IMR-90 (cell line): ENCODE data around the gene HARS1. TPM values are rescaled to one million over a fixed set of nuclear protein-coding genes. Genes with fewer than 3 reads are reported as not detected.

ENCODE experiments used
- ATAC-seq: fragments of 200-7000 bp; cut with Tn5 transposase; 2 replicates; pipeline ENCODE4 v1.9.1; 2020; ENCODE audit warnings: low read depth, mild to moderate bottlenecking, moderate library complexity
- BruUV-seq: library from RNA; stranded (reverse); fragments of 400-500 nt; replicated peaks from 2 replicates; lab custom pipeline; 2021; lab: Mats Ljungman, UMichigan
- CTCF ChIA-PET: fragments of 300-600 bp; formaldehyde crosslinking; extraction: SDS; loops from one replicate; lab custom pipeline; 2021; ENCODE audit warnings: antibody characterized with exemption; lab: Yijun Ruan, JAX
- POLR2A ChIA-PET: fragments of 300-600 bp; sonication (Branson Sonifier 250); formaldehyde crosslinking; loops from one replicate; lab custom pipeline; 2022; ENCODE audit warnings: antibody characterized with exemption; ENCODE audit not compliant: unreplicated experiment; lab: Charles Lee
- DNase-seq: peaks from one replicate; pipeline ENCODE4 v3.0.0; 2013
- H2AFZ ChIP-seq: replicated peaks from 2 replicates; pipeline ENCODE3; 2013; ENCODE audit warnings: low read length, mild to moderate bottlenecking; ENCODE audit not compliant: poor library complexity
- H2AK5ac ChIP-seq: 2 replicates; pipeline ENCODE4 v1.6.1; 2013; ENCODE audit warnings: low read depth, low read length, inconsistent platforms
- H2AK9ac ChIP-seq: replicated peaks from 2 replicates; pipeline ENCODE3; 2013; ENCODE audit warnings: mild to moderate bottlenecking, low read depth, low read length, moderate library complexity; ENCODE audit not compliant: poor library complexity
- H2BK120ac ChIP-seq: 2 replicates; pipeline ENCODE4 v1.6.1; 2013; ENCODE audit warnings: low read depth, low read length, inconsistent platforms
- H2BK15ac ChIP-seq: 3 replicates; pipeline ENCODE4 v1.6.1; 2013; ENCODE audit warnings: low read depth, low read length, inconsistent platforms
- H2BK20ac ChIP-seq: 2 replicates; pipeline ENCODE4 v1.6.1; 2013; ENCODE audit warnings: low read depth, mild to moderate bottlenecking, inconsistent platforms, low read length, moderate library complexity
- H2BK5ac ChIP-seq: 2 replicates; pipeline ENCODE4 v1.6.1; 2013; ENCODE audit warnings: mild to moderate bottlenecking, low read depth, low read length, inconsistent platforms; ENCODE audit not compliant: poor library complexity, severe bottlenecking
- H3K14ac ChIP-seq: replicated peaks from 2 replicates; pipeline ENCODE4 v1.6.1; 2013; ENCODE audit warnings: low read depth, low read length, inconsistent platforms
- H3K18ac ChIP-seq: 2 replicates; pipeline ENCODE4 v1.6.1; 2013; ENCODE audit warnings: low read depth, low read length, control low read depth
- H3K23ac ChIP-seq: 2 replicates; pipeline ENCODE4 v1.6.1; 2013; ENCODE audit warnings: low read depth, low read length, inconsistent platforms
- H3K27ac ChIP-seq: 2 replicates; pipeline ENCODE4 v1.5.1; 2013; ENCODE audit warnings: mild to moderate bottlenecking, control low read depth, low read length; ENCODE audit not compliant: insufficient read depth
- H3K27me3 ChIP-seq: 2 replicates; pipeline ENCODE4 v1.6.1; 2013; ENCODE audit warnings: low read length; ENCODE audit not compliant: control insufficient read depth, insufficient read depth
- H3K36me3 ChIP-seq: 2 replicates; pipeline ENCODE4 v1.6.1; 2013; ENCODE audit warnings: low read length, mixed read lengths; ENCODE audit not compliant: control insufficient read depth, insufficient read depth
- H3K4ac ChIP-seq: 2 replicates; pipeline ENCODE4 v1.6.1; 2013; ENCODE audit warnings: low read depth, low read length, inconsistent platforms
- H3K4me1 ChIP-seq: 2 replicates; pipeline ENCODE4 v1.6.1; 2013; ENCODE audit warnings: low read length, mixed read lengths; ENCODE audit not compliant: control insufficient read depth, insufficient read depth
- H3K4me2 ChIP-seq: 2 replicates; pipeline ENCODE4 v1.6.1; 2013; ENCODE audit warnings: low read depth, mild to moderate bottlenecking, control low read depth, low read length, moderate library complexity
- H3K4me3 ChIP-seq: 2 replicates; pipeline ENCODE4 v1.5.1; 2013; ENCODE audit warnings: low read depth, mild to moderate bottlenecking, control low read depth, low read length, moderate library complexity; ENCODE audit not compliant: insufficient read depth
- H3K56ac ChIP-seq: 2 replicates; pipeline ENCODE4 v1.6.1; 2013; ENCODE audit warnings: low read length, inconsistent platforms; ENCODE audit not compliant: insufficient read depth; ENCODE audit errors: extremely low read depth
- H3K79me1 ChIP-seq, 2 experiments: 2 replicates each; pipeline ENCODE4 v1.6.1; 2013; ENCODE audit warnings: low read length in 2 of 2, inconsistent platforms in 1 of 2, low read depth in 1 of 2
- H3K9ac ChIP-seq: 2 replicates; pipeline ENCODE4 v1.6.1; 2013; ENCODE audit warnings: low read depth, low read length, control low read depth
- H3K9me1 ChIP-seq: 2 replicates; pipeline ENCODE4 v1.6.1; 2013; ENCODE audit warnings: low read length, inconsistent platforms; ENCODE audit not compliant: insufficient read depth
- H3K9me3 ChIP-seq: 2 replicates; pipeline ENCODE4 v1.6.1; 2013; ENCODE audit warnings: low read length; ENCODE audit not compliant: control insufficient read depth, insufficient read depth
- H4K20me1 ChIP-seq: 2 replicates; pipeline ENCODE4 v1.6.1; 2013; ENCODE audit warnings: low read length, inconsistent platforms; ENCODE audit not compliant: insufficient read depth
- H4K5ac ChIP-seq: 2 replicates; pipeline ENCODE4 v1.6.1; 2013; ENCODE audit warnings: mild to moderate bottlenecking, low read depth, low read length, control low read depth
- H4K8ac ChIP-seq, 2 experiments: 2 replicates each; pipeline ENCODE4 v1.6.1; 2013; ENCODE audit warnings: low read depth in 2 of 2, low read length in 2 of 2, control low read depth in 1 of 2, inconsistent platforms in 1 of 2
- H4K91ac ChIP-seq: 2 replicates; pipeline ENCODE4 v1.6.1; 2013; ENCODE audit warnings: low read depth, low read length, inconsistent platforms; ENCODE audit not compliant: insufficient read depth
- BHLHE40 ChIP-seq: fragments of 150-350 bp; IDR thresholded peaks from 2 replicates; pipeline ENCODE4 v1.6.1; 2016; ENCODE audit warnings: mild to moderate bottlenecking, low read depth, low read length
- CEBPB ChIP-seq: IDR thresholded peaks from 2 replicates; pipeline ENCODE4 v1.6.1; 2012; ENCODE audit warnings: low read depth, low read length, improper control_type of control experiment
- CHD1 ChIP-seq: IDR thresholded peaks from 2 replicates; pipeline ENCODE4 v1.6.1; 2012; ENCODE audit warnings: low read depth, low read length, improper control_type of control experiment
- FOS ChIP-seq: fragments of 150-350 bp; IDR thresholded peaks from 2 replicates; pipeline ENCODE4 v1.6.1; 2016; ENCODE audit warnings: low read depth, low read length
- MAFK ChIP-seq: IDR thresholded peaks from 2 replicates; pipeline ENCODE4 v1.6.1; 2012; ENCODE audit warnings: low read depth, low read length, improper control_type of control experiment
- MAZ ChIP-seq: IDR thresholded peaks from 2 replicates; pipeline ENCODE4 v1.6.1; 2012; ENCODE audit warnings: low read depth, mild to moderate bottlenecking, low read length, improper control_type of control experiment, moderate library complexity, borderline replicate concordance
- MXI1 ChIP-seq: IDR thresholded peaks from 2 replicates; pipeline ENCODE4 v1.6.1; 2012; ENCODE audit warnings: low read depth, mild to moderate bottlenecking, low read length, moderate library complexity, borderline replicate concordance
- NFE2L2 ChIP-seq: fragments of 150-350 bp; IDR thresholded peaks from 2 replicates; pipeline ENCODE4 v1.6.1; 2016; ENCODE audit warnings: low read depth, mild to moderate bottlenecking, low read length
- POLR2A ChIP-seq: IDR thresholded peaks from 2 replicates; pipeline ENCODE4 v1.6.1; 2012; ENCODE audit warnings: mild to moderate bottlenecking, low read depth, low read length
- RAD21 ChIP-seq: IDR thresholded peaks from 2 replicates; pipeline ENCODE4 v1.6.1; 2012; ENCODE audit warnings: low read length, improper control_type of control experiment
- RCOR1 ChIP-seq: IDR thresholded peaks from 2 replicates; pipeline ENCODE4 v1.6.1; 2012; ENCODE audit warnings: mild to moderate bottlenecking, low read length, improper control_type of control experiment; ENCODE audit not compliant: insufficient replicate concordance
- RFX5 ChIP-seq: IDR thresholded peaks from 2 replicates; pipeline ENCODE4 v1.8.0; 2012; ENCODE audit warnings: low read depth, mild to moderate bottlenecking, low read length, moderate library complexity
- SMC3 ChIP-seq: fragments of 150-350 bp; IDR thresholded peaks from 2 replicates; pipeline ENCODE4 v1.6.1; 2016; ENCODE audit warnings: low read depth, mild to moderate bottlenecking, antibody characterized with exemption, low read length, moderate library complexity
- whole genome bisulfite sequencing, 2 experiments: methylation state at CpG; one replicate each; pipeline versions ENCODE4 v1.1.5 to v1.1.7; 2013; ENCODE audit warnings: missing lambda C conversion rate in 2 of 2; ENCODE audit not compliant: insufficient read length in 1 of 2; ENCODE audit errors: extremely low coverage in 2 of 2; 5-methylcytosine and 5-hydroxymethylcytosine counted together
- dilution Hi-C: fragments of 300-500 bp; cut with HindIII; formaldehyde crosslinking; loops from one replicate; pipeline ENCODE4 v1.14.3; 2018; ENCODE audit warnings: low sequenced_read_pairs; ENCODE audit not compliant: unreplicated experiment
- in situ Hi-C: fragments of 300-500 bp; cut with MboI; formaldehyde crosslinking; loops from 3 replicates; pipeline ENCODE4 v1.14.3; 2019; ENCODE audit warnings: low sequenced_read_pairs, inconsistent platforms, mixed read lengths
- intact Hi-C: fragments of 100-400 bp; cut with micrococcal nuclease; formaldehyde crosslinking; loops from 2 replicates; pipeline ENCODE4 v1.10.0; 2022
- polyA plus RNA-seq, 3 experiments: library from polyadenylated mRNA; depleted of rRNA; stranded (reverse); fragments of >200 nt; gene quantifications; 2 replicates each; pipeline ENCODE4 v1.2.3, GENCODE V29; 2012; ENCODE audit warnings: low replicate concordance in 1 of 3
- total RNA-seq: library from RNA; depleted of rRNA; stranded (reverse); fragments of >200 nt; gene quantifications from 2 replicates; pipeline ENCODE4 v1.2.3, GENCODE V29; 2012
- TF ChIP-seq, protein P1 (sequence below): fragments of 150-350 bp; IDR thresholded peaks from 2 replicates; pipeline ENCODE4 v1.6.1; 2017; ENCODE audit warnings: mild to moderate bottlenecking, antibody characterized with exemption, low read length, low read depth
- TF ChIP-seq, protein P2 (sequence below): fragments of 150-350 bp; IDR thresholded peaks from 2 replicates; pipeline ENCODE4 v1.6.1; 2016; ENCODE audit warnings: low read depth, mild to moderate bottlenecking, low read length, moderate library complexity, borderline replicate concordance
- TF ChIP-seq, protein P3 (sequence below): conservative IDR thresholded peaks from 2 replicates; pipeline ENCODE4 v1.5.1; 2012; ENCODE audit warnings: mild to moderate bottlenecking, low read depth, low read length, improper control_type of control experiment

The HARS1 gene
- total and polyA plus RNA-seq, 2 of the 4 experiments (the other 2 are of a cell fraction): 97.6 to 141 TPM

DNA sequence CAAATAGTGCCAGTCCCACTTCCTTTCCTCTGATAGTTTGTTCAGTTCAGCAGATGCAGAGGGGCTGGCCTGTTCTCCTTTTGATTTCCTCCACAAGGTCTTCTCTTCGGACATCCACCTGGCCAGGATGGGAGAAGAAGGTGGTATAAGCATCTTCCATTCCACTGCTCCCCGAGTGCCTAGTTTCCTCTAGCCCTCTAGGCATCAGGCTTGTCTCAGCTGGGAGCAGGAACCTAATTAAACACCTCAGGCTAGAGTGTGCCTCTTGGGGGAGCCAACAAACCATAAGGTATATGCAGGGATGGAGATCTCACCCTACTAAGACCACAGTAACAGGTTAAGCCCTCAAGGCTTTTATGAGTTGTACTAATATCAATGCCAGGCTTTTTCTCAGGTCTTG lies 17.0 kb downstream of the HARS1 start:
- dilution Hi-C loops: no loop called here
- H4K20me1 ChIP-seq: peaks cover 3% of the 10 kb centered on the region; the same call in 1 of the 2 replicates
- H3K36me3 ChIP-seq: peaks cover 61% of the 10 kb centered on the region
- no TSS peak for BruUV-seq
- DNase-seq (no peak), ATAC-seq (no peak)
- H3K4me1 ChIP-seq: no peaks in the 10 kb centered on the region; the same call in 1 of the 2 replicates
- H3K56ac ChIP-seq: no peak overlapping the region
- no peak overlapping the region for H3K4ac ChIP-seq
- intact Hi-C loops: no loop called here
- no peak overlapping the region for H4K91ac ChIP-seq
- H3K9me3 ChIP-seq: no peaks in the 10 kb centered on the region
- peaks cover 0 to 14% of the 10 kb centered on the region in 2 experiments; a peak in 1 of 4 replicates for H3K79me1 ChIP-seq
- no peak overlapping the region for H2BK20ac ChIP-seq
- H2BK15ac ChIP-seq: no peak overlapping the region
- H4K8ac ChIP-seq: no peak overlapping the region
- in situ Hi-C loops: no loop called here
- H2AFZ ChIP-seq: no peak overlapping the region
- TF ChIP-seq, protein P1, sequence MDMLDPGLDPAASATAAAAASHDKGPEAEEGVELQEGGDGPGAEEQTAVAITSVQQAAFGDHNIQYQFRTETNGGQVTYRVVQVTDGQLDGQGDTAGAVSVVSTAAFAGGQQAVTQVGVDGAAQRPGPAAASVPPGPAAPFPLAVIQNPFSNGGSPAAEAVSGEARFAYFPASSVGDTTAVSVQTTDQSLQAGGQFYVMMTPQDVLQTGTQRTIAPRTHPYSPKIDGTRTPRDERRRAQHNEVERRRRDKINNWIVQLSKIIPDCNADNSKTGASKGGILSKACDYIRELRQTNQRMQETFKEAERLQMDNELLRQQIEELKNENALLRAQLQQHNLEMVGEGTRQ: no peak
- TF ChIP-seq MAZ (no peak), FOS (no peak), MXI1 (no peak), NFE2L2 (no peak), RAD21 (no peak), RFX5 (no peak), POLR2A (no peak), RCOR1 (no peak), BHLHE40 (no peak), CHD1 (no peak), SMC3 (no peak), CEBPB (no peak), MAFK (no peak)
- TF ChIP-seq, protein P2, sequence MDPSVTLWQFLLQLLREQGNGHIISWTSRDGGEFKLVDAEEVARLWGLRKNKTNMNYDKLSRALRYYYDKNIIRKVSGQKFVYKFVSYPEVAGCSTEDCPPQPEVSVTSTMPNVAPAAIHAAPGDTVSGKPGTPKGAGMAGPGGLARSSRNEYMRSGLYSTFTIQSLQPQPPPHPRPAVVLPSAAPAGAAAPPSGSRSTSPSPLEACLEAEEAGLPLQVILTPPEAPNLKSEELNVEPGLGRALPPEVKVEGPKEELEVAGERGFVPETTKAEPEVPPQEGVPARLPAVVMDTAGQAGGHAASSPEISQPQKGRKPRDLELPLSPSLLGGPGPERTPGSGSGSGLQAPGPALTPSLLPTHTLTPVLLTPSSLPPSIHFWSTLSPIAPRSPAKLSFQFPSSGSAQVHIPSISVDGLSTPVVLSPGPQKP: no peak
- TF ChIP-seq, protein P3, sequence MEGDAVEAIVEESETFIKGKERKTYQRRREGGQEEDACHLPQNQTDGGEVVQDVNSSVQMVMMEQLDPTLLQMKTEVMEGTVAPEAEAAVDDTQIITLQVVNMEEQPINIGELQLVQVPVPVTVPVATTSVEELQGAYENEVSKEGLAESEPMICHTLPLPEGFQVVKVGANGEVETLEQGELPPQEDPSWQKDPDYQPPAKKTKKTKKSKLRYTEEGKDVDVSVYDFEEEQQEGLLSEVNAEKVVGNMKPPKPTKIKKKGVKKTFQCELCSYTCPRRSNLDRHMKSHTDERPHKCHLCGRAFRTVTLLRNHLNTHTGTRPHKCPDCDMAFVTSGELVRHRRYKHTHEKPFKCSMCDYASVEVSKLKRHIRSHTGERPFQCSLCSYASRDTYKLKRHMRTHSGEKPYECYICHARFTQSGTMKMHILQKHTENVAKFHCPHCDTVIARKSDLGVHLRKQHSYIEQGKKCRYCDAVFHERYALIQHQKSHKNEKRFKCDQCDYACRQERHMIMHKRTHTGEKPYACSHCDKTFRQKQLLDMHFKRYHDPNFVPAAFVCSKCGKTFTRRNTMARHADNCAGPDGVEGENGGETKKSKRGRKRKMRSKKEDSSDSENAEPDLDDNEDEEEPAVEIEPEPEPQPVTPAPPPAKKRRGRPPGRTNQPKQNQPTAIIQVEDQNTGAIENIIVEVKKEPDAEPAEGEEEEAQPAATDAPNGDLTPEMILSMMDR: no peak
- H2BK5ac ChIP-seq: no peak overlapping the region
- H3K9ac ChIP-seq: no peak overlapping the region
- no peak overlapping the region for H2AK9ac ChIP-seq
- no peak overlapping the region for H3K4me2 ChIP-seq
- H3K23ac ChIP-seq: no peak overlapping the region
- H3K14ac ChIP-seq: no peak overlapping the region
- no peak overlapping the region for H3K4me3 ChIP-seq
- H3K9me1 ChIP-seq: peaks cover 4% of the 10 kb centered on the region; the same call in 1 of the 2 replicates
- no peak overlapping the region; the same call in 1 of the 2 replicates for H4K5ac ChIP-seq
- no peak overlapping the region for H3K18ac ChIP-seq
- ChIA-PET POLR2A (no interaction called here), CTCF (no interaction called here)
- no peak overlapping the region for H2BK120ac ChIP-seq
- no CpG with 5 or more reads among the region's 2 CpGs for WGBS, 2 experiments
- H3K27me3 ChIP-seq: no peaks in the 10 kb centered on the region
- no peak overlapping the region for H2AK5ac ChIP-seq
- no peak overlapping the region for H3K27ac ChIP-seq
